ENCODE results near the gene SGMS2. TPM values are rescaled to one million over a fixed set of nuclear protein-coding genes. Genes with fewer than 3 reads are reported as not detected.

SGMS2 gene
- polyA plus RNA-seq, 1 experiment: 22.6 TPM

- TF ChIP-seq CTCF (IDR thresholded peaks at IDR 0.05; ENCODE audit: insufficient read depth, low read depth, low read length): no peak
- Histone ChIP-seq H3K36me3 (ENCODE audit: control insufficient read depth, insufficient read depth, low read length) (no peaks in the 10 kb centered on the region), H3K4me3 (ENCODE audit: low read depth, low read length) (no peak overlapping the region), H3K27me3 (ENCODE audit: control insufficient read depth, insufficient read depth, low read length) (no peaks in the 10 kb centered on the region)
- ChIA-PET POLR2A (interaction anchor here (1.0 kb wide), 1 partner anchor 21 kb away, joined by 3 read pairs; no protein-coding TSS in a partner anchor), CTCF (no interaction called here)
- no peak for DNase-seq (ENCODE audit: low read depth)
These were observed 20.9 kb downstream of the SGMS2 start for GRCh38 chr4:107845681-107846080.

- DNase-seq (ENCODE audit: low read depth): no peak
- ChIA-PET CTCF (no interaction called here), POLR2A (no interaction called here)
- H3K27me3 ChIP-seq (ENCODE audit: control insufficient read depth, insufficient read depth, low read length): no peaks in the 10 kb centered on the region
- no peak overlapping the region for H3K4me3 ChIP-seq (ENCODE audit: low read depth, low read length)
- TF ChIP-seq CTCF (IDR thresholded peaks at IDR 0.05; ENCODE audit: insufficient read depth, low read depth, low read length): no peak
- H3K36me3 ChIP-seq (ENCODE audit: control insufficient read depth, insufficient read depth, low read length): no peaks in the 10 kb centered on the region
These were observed 25.7 kb downstream of the SGMS2 start for GRCh38 chr4:107850438-107850837.

- no peak for TF ChIP-seq CTCF (IDR thresholded peaks at IDR 0.05; ENCODE audit: insufficient read depth, low read depth, low read length)
These were observed 29.0 kb downstream of the SGMS2 start for GRCh38 chr4:107853444-107854355.

GRCh38 chr4:107854356-107855022, 29.8 kb downstream of the SGMS2 start:
- POLR2A ChIA-PET: interaction anchor here (0.6 to 0.7 kb wide), 2 partner anchors 13 to 24 kb away, joined by 3 to 4 read pairs; no protein-coding TSS in a partner anchor
- Histone ChIP-seq H3K4me3 (ENCODE audit: low read depth, low read length) (no peak overlapping the region), H3K27me3 (ENCODE audit: control insufficient read depth, insufficient read depth, low read length) (no peaks in the 10 kb centered on the region), H3K36me3 (ENCODE audit: control insufficient read depth, insufficient read depth, low read length) (no peaks in the 10 kb centered on the region)
- CTCF ChIA-PET: interaction anchor here (1.4 to 1.8 kb wide), 2 partner anchors 13 to 96 kb away, joined by 5 read pairs; no protein-coding TSS in a partner anchor
- no peak for TF ChIP-seq CTCF (IDR thresholded peaks at IDR 0.05; ENCODE audit: insufficient read depth, low read depth, low read length)
- DNase-seq (ENCODE audit: low read depth): peak; percentile 26

More at GRCh38 chr4:107853444-107854355, 29.0 kb downstream of the SGMS2 start:
- Histone ChIP-seq H3K27me3 (ENCODE audit: control insufficient read depth, insufficient read depth, low read length) (no peaks in the 10 kb centered on the region), H3K4me3 (ENCODE audit: low read depth, low read length) (no peak overlapping the region), H3K36me3 (ENCODE audit: control insufficient read depth, insufficient read depth, low read length) (no peaks in the 10 kb centered on the region)
- ChIA-PET POLR2A (no interaction called here), CTCF (interaction anchor here (1.4 to 1.8 kb wide), 2 partner anchors 14 to 95 kb away, joined by 5 read pairs; no protein-coding TSS in a partner anchor)
- DNase-seq (ENCODE audit: low read depth): peak; percentile 19

GRCh38 chr4:107855723-107856122, 31.0 kb downstream of the SGMS2 start:
- POLR2A ChIA-PET: no interaction called here
- CTCF ChIA-PET: no interaction called here
- no peaks in the 10 kb centered on the region for H3K27me3 ChIP-seq (ENCODE audit: control insufficient read depth, insufficient read depth, low read length)
- no peak for DNase-seq (ENCODE audit: low read depth)
- no peak for TF ChIP-seq CTCF (IDR thresholded peaks at IDR 0.05; ENCODE audit: insufficient read depth, low read depth, low read length)
- no peak overlapping the region for H3K4me3 ChIP-seq (ENCODE audit: low read depth, low read length)
- H3K36me3 ChIP-seq (ENCODE audit: control insufficient read depth, insufficient read depth, low read length): no peaks in the 10 kb centered on the region
